GM06990 (cell line): ENCODE measurements around the gene G6PC3.

Experiments used
- DNase-seq: peaks from one replicate; pipeline ENCODE4 v3.0.0-alpha.2; 2011; ENCODE audit not compliant: insufficient read length; ENCODE audit errors: extremely low read depth
- H3K27me3 ChIP-seq: replicated peaks from 2 replicates; pipeline ENCODE4 v1.6.0; 2011; ENCODE audit warnings: low read length; ENCODE audit not compliant: control insufficient read depth, insufficient read depth
- H3K36me3 ChIP-seq: 2 replicates; pipeline ENCODE4 v1.5.1; 2011; ENCODE audit warnings: low read length; ENCODE audit not compliant: control insufficient read depth, insufficient read depth
- H3K4me3 ChIP-seq: replicated peaks from 2 replicates; pipeline ENCODE4 v1.5.1; 2011; ENCODE audit warnings: low read depth, mild to moderate bottlenecking, control low read depth, low read length
- TF ChIP-seq, protein P1 (sequence below): IDR thresholded peaks from 2 replicates; pipeline ENCODE4 v1.5.1; 2011; ENCODE audit warnings: low read length, control low read depth, mild to moderate bottlenecking, inconsistent platforms; ENCODE audit not compliant: insufficient read depth, poor library complexity, severe bottlenecking

Gene G6PC3

DNA sequence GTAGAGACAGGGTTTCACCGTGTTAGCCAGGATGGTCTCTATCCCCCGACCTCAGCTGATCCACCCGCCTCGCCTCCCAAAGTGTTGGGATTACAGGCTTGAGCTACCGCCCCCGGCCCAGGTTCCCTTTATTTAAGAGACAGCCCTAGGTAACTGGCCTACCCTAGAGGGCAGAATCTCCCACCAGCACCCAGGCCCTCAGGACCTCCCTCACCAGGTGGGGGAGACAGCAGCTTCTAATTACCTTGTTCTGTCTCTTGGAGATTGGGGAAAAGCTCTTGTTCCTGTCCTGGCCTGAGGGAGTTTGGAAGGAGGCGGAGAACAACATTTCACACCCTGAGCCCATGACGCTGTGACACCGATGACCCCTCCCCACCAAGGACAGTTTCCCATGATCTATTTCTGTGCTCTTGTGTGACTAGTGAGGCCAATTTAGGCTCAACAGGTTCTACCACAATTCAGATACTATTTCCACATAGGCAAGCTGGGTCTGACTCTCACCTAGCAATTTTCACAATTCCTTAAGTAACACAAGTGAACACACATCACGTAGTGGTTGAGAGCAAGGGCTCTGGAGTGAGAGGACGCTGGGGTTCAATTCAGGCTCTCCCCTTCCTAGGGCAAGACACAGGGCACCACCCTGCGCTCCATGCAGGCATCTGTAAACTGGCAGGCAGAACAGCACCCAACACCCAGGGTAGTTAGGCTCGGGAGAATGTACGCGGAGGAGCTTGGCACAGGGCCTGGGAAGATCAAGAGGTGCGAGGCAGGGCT, 32.5 kb downstream of the G6PC3 start:
- Histone ChIP-seq H3K27me3 (no peaks in the 10 kb centered on the region), H3K36me3 (peaks cover 2% of the 10 kb centered on the region), H3K4me3 (no peak overlapping the region)
- no peak for DNase-seq
- TF ChIP-seq, protein P1, sequence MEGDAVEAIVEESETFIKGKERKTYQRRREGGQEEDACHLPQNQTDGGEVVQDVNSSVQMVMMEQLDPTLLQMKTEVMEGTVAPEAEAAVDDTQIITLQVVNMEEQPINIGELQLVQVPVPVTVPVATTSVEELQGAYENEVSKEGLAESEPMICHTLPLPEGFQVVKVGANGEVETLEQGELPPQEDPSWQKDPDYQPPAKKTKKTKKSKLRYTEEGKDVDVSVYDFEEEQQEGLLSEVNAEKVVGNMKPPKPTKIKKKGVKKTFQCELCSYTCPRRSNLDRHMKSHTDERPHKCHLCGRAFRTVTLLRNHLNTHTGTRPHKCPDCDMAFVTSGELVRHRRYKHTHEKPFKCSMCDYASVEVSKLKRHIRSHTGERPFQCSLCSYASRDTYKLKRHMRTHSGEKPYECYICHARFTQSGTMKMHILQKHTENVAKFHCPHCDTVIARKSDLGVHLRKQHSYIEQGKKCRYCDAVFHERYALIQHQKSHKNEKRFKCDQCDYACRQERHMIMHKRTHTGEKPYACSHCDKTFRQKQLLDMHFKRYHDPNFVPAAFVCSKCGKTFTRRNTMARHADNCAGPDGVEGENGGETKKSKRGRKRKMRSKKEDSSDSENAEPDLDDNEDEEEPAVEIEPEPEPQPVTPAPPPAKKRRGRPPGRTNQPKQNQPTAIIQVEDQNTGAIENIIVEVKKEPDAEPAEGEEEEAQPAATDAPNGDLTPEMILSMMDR, result no peak

DNA sequence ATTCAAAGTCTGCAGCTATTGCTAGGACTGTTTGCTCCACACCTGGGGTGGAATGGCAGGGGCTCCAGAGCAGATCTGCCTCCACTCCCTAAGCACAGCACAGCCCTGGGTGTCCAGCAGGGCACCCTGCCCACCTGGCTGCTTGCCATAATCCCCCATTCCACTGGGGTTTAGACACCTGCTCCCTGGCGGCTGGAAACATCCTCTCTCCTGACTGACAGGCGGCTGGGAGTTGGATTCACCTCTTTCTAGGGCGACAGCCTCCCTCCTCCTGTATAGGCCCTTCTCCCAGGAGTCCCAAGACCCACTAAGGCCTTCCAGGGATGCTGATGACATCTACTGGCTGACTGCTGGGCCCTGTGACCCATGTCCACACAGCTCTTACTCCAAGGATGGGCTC, 34.9 kb downstream of the G6PC3 start:
- H3K36me3 ChIP-seq, result peaks cover 2% of the 10 kb centered on the region
- no peak for DNase-seq
- no peaks in the 10 kb centered on the region for H3K27me3 ChIP-seq
- H3K4me3 ChIP-seq, result no peak overlapping the region
- TF ChIP-seq, protein P1, result no peak

DNA sequence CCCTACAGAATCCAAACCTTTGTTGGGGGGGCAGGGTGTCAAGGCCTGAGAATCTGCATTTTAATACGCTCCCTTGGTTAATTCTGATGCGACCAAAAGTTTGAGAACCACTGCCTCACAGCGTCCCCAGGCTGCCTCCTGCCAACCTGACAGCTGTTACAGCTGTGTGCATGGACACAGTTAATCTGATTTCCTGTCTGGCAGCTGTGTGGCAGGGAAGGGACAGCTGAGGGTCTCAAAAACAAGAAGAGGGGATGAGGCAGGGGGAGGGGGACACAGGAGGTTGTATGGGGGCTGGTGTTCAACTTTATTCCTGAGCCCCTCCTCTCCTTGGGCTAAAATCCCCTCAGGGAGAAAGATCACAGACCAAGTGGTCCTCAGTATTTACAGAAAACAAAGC, 35.4 kb downstream of the G6PC3 start:
- Histone ChIP-seq H3K36me3 (peaks cover 2% of the 10 kb centered on the region), H3K4me3 (no peak overlapping the region), H3K27me3 (no peaks in the 10 kb centered on the region)
- DNase-seq, result no peak
- TF ChIP-seq, protein P1, result no peak

GRCh38 chr17:44106801-44107200, 36.3 kb downstream of the G6PC3 start:
- Histone ChIP-seq H3K36me3 (peaks cover 2% of the 10 kb centered on the region), H3K27me3 (no peaks in the 10 kb centered on the region), H3K4me3 (no peak overlapping the region)
- TF ChIP-seq, protein P1, result no peak
- no peak for DNase-seq

GRCh38 chr17:44108440-44109311, 38.1 kb downstream of the G6PC3 start:
- Histone ChIP-seq H3K36me3 (peaks cover 2% of the 10 kb centered on the region), H3K27me3 (no peaks in the 10 kb centered on the region), H3K4me3 (no peak overlapping the region)
- DNase-seq, result no peak
- TF ChIP-seq, protein P1, result no peak
